Measurements from ENCODE around the gene QRFP. TPM values are rescaled to one million over a fixed set of nuclear protein-coding genes. Genes with fewer than 3 reads are reported as not detected.

The QRFP gene
- total RNA-seq, 2 donors from 2014 or later: not detected

- no peaks in the 10 kb centered on the region for H3K27me3 ChIP-seq
- H3K4me1 ChIP-seq: peaks cover 0 to 9% of the 10 kb centered on the region in 2 donors
- H3K36me3 ChIP-seq: peaks cover 97% of the 10 kb centered on the region
- H3K27ac ChIP-seq: no peak overlapping the region
- no peaks in the 10 kb centered on the region for H3K9me3 ChIP-seq
- no peak overlapping the region for H3K4me3 ChIP-seq
- DNase-seq (ENCODE audit: low spot score): no peak
- no peak for TF ChIP-seq CTCF (IDR thresholded peaks at IDR 0.05)
Measured at GRCh38 chr9:130882696-130883225, 13.9 kb downstream of the QRFP start.

GRCh38 chr9:130881516-130881915, 15.1 kb downstream of the QRFP start:
- DNase-seq (ENCODE audit: low spot score): no peak
- no peaks in the 10 kb centered on the region for H3K27me3 ChIP-seq
- H3K36me3 ChIP-seq: peaks cover 84% of the 10 kb centered on the region
- H3K9me3 ChIP-seq: no peaks in the 10 kb centered on the region
- TF ChIP-seq CTCF (IDR thresholded peaks at IDR 0.05): no peak
- peaks cover 0 to 9% of the 10 kb centered on the region in 2 donors for H3K4me1 ChIP-seq
- H3K4me3 ChIP-seq: no peak overlapping the region
- no peak overlapping the region for H3K27ac ChIP-seq

GRCh38 chr9:130880599-130881220, 15.9 kb downstream of the QRFP start:
- no peak overlapping the region for H3K27ac ChIP-seq
- H3K36me3 ChIP-seq: peaks cover 76% of the 10 kb centered on the region
- H3K27me3 ChIP-seq: no peaks in the 10 kb centered on the region
- TF ChIP-seq CTCF (IDR thresholded peaks at IDR 0.05): no peak
- no peak for DNase-seq (ENCODE audit: low spot score)
- H3K4me3 ChIP-seq: no peak overlapping the region
- no peaks in the 10 kb centered on the region for H3K9me3 ChIP-seq
- peaks cover 0 to 2% of the 10 kb centered on the region in 2 donors for H3K4me1 ChIP-seq

GRCh38 chr9:130879863-130880411, 16.7 kb downstream of the QRFP start:
- H3K4me3 ChIP-seq: no peak overlapping the region
- no peak for TF ChIP-seq CTCF (IDR thresholded peaks at IDR 0.05)
- no peak overlapping the region for H3K27ac ChIP-seq
- H3K4me1 ChIP-seq: no peaks in the 10 kb centered on the region
- no peak for DNase-seq (ENCODE audit: low spot score)
- peaks cover 76% of the 10 kb centered on the region for H3K36me3 ChIP-seq
- H3K9me3 ChIP-seq: no peaks in the 10 kb centered on the region
- no peaks in the 10 kb centered on the region for H3K27me3 ChIP-seq

GRCh38 chr9:130878295-130878694, 18.3 kb downstream of the QRFP start:
- no peak for DNase-seq (ENCODE audit: low spot score)
- Histone ChIP-seq H3K27me3 (no peaks in the 10 kb centered on the region), H3K4me1 (peaks cover 0 to 15% of the 10 kb centered on the region in 2 donors), H3K4me3 (no peak overlapping the region), H3K9me3 (no peaks in the 10 kb centered on the region), H3K36me3 (peaks cover 77% of the 10 kb centered on the region), H3K27ac (no peak overlapping the region)
- no peak for TF ChIP-seq CTCF (IDR thresholded peaks at IDR 0.05)

Data from right atrium auricular region (tissue), 2 donors.